WTC11 (cell line): ENCODE results near the gene NCF2. TPM values are rescaled to one million over a fixed set of nuclear protein-coding genes. Genes with fewer than 3 reads are reported as not detected.

Source experiments
- ATAC-seq: fragments of 200-7000 bp; cut with Tn5 transposase; 2 replicates; pipeline ENCODE4 v1.10.0; 2021; ENCODE audit warnings: mild to moderate bottlenecking, moderate library complexity
- CTCF ChIA-PET: fragments of 300-600 bp; sonication (Branson Sonifier 250); formaldehyde crosslinking; loops from one replicate; lab custom pipeline; 2021; ENCODE audit warnings: antibody characterized with exemption; lab: Charles Lee
- POLR2A ChIA-PET: fragments of 350-600 bp; sonication (Branson Sonifier 250); formaldehyde crosslinking; loops from one replicate; lab custom pipeline; 2021; ENCODE audit warnings: antibody characterized with exemption; lab: Charles Lee
- DNase-seq: peaks from one replicate; pipeline ENCODE4 v3.0.0; 2021; ENCODE audit warnings: low spot score
- H3K27ac Mint-ChIP-seq: 2 replicates; pipeline ENCODE4 v1.8.0; 2021; ENCODE audit warnings: mixed read lengths
- H3K27me3 Mint-ChIP-seq: 2 replicates; pipeline ENCODE4 v1.8.0; 2021; ENCODE audit warnings: low read depth, mild to moderate bottlenecking, moderate library complexity, mixed read lengths
- H3K36me3 Mint-ChIP-seq: 2 replicates; pipeline ENCODE4 v1.8.0; 2021; ENCODE audit warnings: mixed read lengths
- H3K4me1 Mint-ChIP-seq: 2 replicates; pipeline ENCODE4 v1.8.0; 2022; ENCODE audit warnings: mixed read lengths
- H3K4me3 Mint-ChIP-seq: 2 replicates; pipeline ENCODE4 v1.8.0; 2021; ENCODE audit warnings: mild to moderate bottlenecking, moderate library complexity, mixed read lengths
- H3K9me3 Mint-ChIP-seq: 2 replicates; pipeline ENCODE4 v1.8.0; 2021; ENCODE audit warnings: mixed read lengths
- CREB1 ChIP-seq: sonication (generic); formaldehyde crosslinking; IDR thresholded peaks from 2 replicates; pipeline ENCODE4 v1.8.0; 2023; ENCODE audit warnings: mild to moderate bottlenecking, missing genetic modification reagents
- ETV6 ChIP-seq: sonication (generic); formaldehyde crosslinking; IDR thresholded peaks from 2 replicates; pipeline ENCODE4 v1.8.1; 2022; ENCODE audit warnings: mild to moderate bottlenecking, missing genetic modification reagents
- GRHL2 ChIP-seq: fragments of 250-450 bp; sonication (Bioruptor Pico); IDR thresholded peaks from 2 replicates; pipeline ENCODE4 v1.8.0; 2022; ENCODE audit warnings: mild to moderate bottlenecking, moderate library complexity; ENCODE audit not compliant: insufficient replicate concordance, severe bottlenecking
- IRF2 ChIP-seq: sonication (generic); formaldehyde crosslinking; IDR thresholded peaks from 2 replicates; pipeline ENCODE4 v1.8.0; 2022; ENCODE audit warnings: low read depth, missing genetic modification reagents, borderline replicate concordance
- JAZF1 ChIP-seq: fragments of 250-450 bp; sonication (Bioruptor Pico); IDR thresholded peaks from 2 replicates; pipeline ENCODE4 v1.9.0; 2021; ENCODE audit warnings: moderate library complexity, mild to moderate bottlenecking, inconsistent platforms
- JUN ChIP-seq: sonication (generic); formaldehyde crosslinking; IDR thresholded peaks from 2 replicates; pipeline ENCODE4 v1.8.0; 2023; ENCODE audit warnings: mild to moderate bottlenecking, missing genetic modification reagents
- KAT7 ChIP-seq: sonication (generic); formaldehyde crosslinking; IDR thresholded peaks from 2 replicates; pipeline ENCODE4 v1.8.1; 2023; ENCODE audit warnings: missing genetic modification reagents, mild to moderate bottlenecking, borderline replicate concordance
- MXD4 ChIP-seq: fragments of 250-450 bp; sonication (Bioruptor Pico); IDR thresholded peaks from 2 replicates; pipeline ENCODE4 v1.8.0; 2021; ENCODE audit warnings: mild to moderate bottlenecking, moderate library complexity, borderline replicate concordance
- NFATC4 ChIP-seq: fragments of 250-450 bp; sonication (Bioruptor Pico); IDR thresholded peaks from 2 replicates; pipeline ENCODE4 v1.9.0; 2021; ENCODE audit warnings: mild to moderate bottlenecking
- NFE2L1 ChIP-seq: sonication (generic); formaldehyde crosslinking; IDR thresholded peaks from 2 replicates; pipeline ENCODE4 v1.8.1; 2023; ENCODE audit warnings: missing genetic modification reagents
- NR1H2 ChIP-seq: sonication (generic); formaldehyde crosslinking; IDR thresholded peaks from 2 replicates; pipeline ENCODE4 v1.9.0; 2021; ENCODE audit warnings: mild to moderate bottlenecking, moderate library complexity, missing genetic modification reagents
- SMAD3 ChIP-seq: sonication (generic); formaldehyde crosslinking; IDR thresholded peaks from 2 replicates; pipeline ENCODE4 v1.8.0; 2022; ENCODE audit warnings: missing genetic modification reagents, mild to moderate bottlenecking, borderline replicate concordance
- SOX15 ChIP-seq: fragments of 250-450 bp; sonication (Bioruptor Pico); IDR thresholded peaks from 2 replicates; pipeline ENCODE4 v1.9.0; 2021; ENCODE audit warnings: mild to moderate bottlenecking
- TP53 ChIP-seq: sonication (generic); formaldehyde crosslinking; IDR thresholded peaks from 2 replicates; pipeline ENCODE4 v1.8.1; 2023; ENCODE audit warnings: mild to moderate bottlenecking, missing genetic modification reagents
- ZNF138 ChIP-seq: sonication (generic); formaldehyde crosslinking; conservative IDR thresholded peaks from 2 replicates; pipeline ENCODE4 v1.8.1; 2022; ENCODE audit warnings: mild to moderate bottlenecking, moderate library complexity, missing genetic modification reagents
- ZNF263 ChIP-seq: sonication (generic); formaldehyde crosslinking; IDR thresholded peaks from 2 replicates; pipeline ENCODE4 v1.8.1; 2022; ENCODE audit warnings: low read depth, mild to moderate bottlenecking, moderate library complexity, missing genetic modification reagents
- ZNF396 ChIP-seq: fragments of 250-450 bp; sonication (Bioruptor Pico); IDR thresholded peaks from 2 replicates; pipeline ENCODE4 v1.8.0; 2021; ENCODE audit warnings: mild to moderate bottlenecking, moderate library complexity, borderline replicate concordance
- ZNF416 ChIP-seq: fragments of 250-450 bp; sonication (Bioruptor Pico); IDR thresholded peaks from 2 replicates; pipeline ENCODE4 v1.9.0; 2021; ENCODE audit warnings: mild to moderate bottlenecking, inconsistent platforms
- total RNA-seq: library from RNA; stranded (reverse); gene quantifications from 3 replicates; pipeline ENCODE4 v1.2.3, GENCODE V29; 2021
- TF ChIP-seq, protein P1 (sequence below): sonication (generic); formaldehyde crosslinking; IDR thresholded peaks from 2 replicates; pipeline ENCODE4 v1.8.0; 2023; ENCODE audit warnings: missing genetic modification reagents, mild to moderate bottlenecking, borderline replicate concordance
- TF ChIP-seq, protein P2 (sequence below): fragments of 200-600 bp; IDR thresholded peaks from 2 replicates; pipeline ENCODE4 v1.8.0; 2022; ENCODE audit warnings: antibody characterized with exemption
- TF ChIP-seq, protein P3 (sequence below): sonication (generic); formaldehyde crosslinking; IDR thresholded peaks from 2 replicates; pipeline ENCODE4 v1.8.0; 2022; ENCODE audit warnings: mild to moderate bottlenecking, missing genetic modification reagents
- TF ChIP-seq, protein P4 (sequence below): sonication (generic); formaldehyde crosslinking; IDR thresholded peaks from 2 replicates; pipeline ENCODE4 v1.8.0; 2022; ENCODE audit warnings: mild to moderate bottlenecking, missing genetic modification reagents

Gene NCF2
- total RNA-seq, 1 experiment from 2014 or later = 0.52 TPM

DNA sequence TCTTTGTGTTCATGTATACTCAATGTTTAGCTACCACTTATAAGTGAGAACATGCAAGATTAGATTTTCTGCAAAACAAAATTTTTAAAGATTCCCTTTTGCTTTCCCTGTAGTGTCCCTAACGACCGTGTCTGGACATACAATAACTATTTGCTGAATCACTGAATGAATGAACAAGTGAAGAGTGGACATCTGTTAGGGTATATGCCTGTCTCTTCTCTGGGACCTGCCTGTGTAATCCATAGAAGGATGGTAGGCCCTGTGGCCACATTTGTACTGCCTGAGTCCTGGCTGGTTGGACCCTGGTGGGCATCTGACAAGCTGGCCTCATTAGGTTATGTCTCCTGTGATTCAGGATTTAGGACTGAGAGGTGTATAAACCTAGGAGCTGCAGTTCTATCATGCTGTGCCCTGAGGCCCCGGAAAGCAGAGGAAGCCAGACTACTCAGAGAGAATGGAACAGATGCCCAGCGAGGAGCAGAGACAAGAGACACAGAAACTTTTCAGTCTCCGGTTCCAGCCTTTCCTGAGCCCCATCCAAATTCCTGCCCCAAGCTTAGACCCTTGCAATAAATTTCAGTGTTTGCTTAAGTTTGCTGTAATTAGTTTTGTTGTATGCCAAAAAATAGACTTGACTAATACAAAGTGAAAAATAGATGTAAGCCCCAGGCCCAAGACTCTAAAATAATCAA, 7.5 kb upstream of the NCF2 start:
- H3K4me3 Mint-ChIP-seq = no peak overlapping the region
- ChIA-PET POLR2A (interaction anchor here (0.5 kb wide), 1 partner anchor 37 kb away, joined by 10 read pairs; no protein-coding TSS in a partner anchor), CTCF (interaction anchor here (0.7 kb wide), 1 partner anchor 31 kb away, joined by 4 read pairs; no protein-coding TSS in a partner anchor)
- no peaks in the 10 kb centered on the region for H3K9me3 Mint-ChIP-seq
- no peak for ATAC-seq
- no peaks in the 10 kb centered on the region for H3K36me3 Mint-ChIP-seq
- no peak overlapping the region for H3K27ac Mint-ChIP-seq
- TF ChIP-seq TP53 (CRISPR knock-in tag) = no peak
- TF ChIP-seq NFATC4 (CRISPR knock-in tag) = no peak
- TF ChIP-seq GRHL2 (CRISPR knock-in tag) = no peak
- TF ChIP-seq ETV6 = no peak
- TF ChIP-seq SOX15 (CRISPR knock-in tag) = no peak
- TF ChIP-seq ZNF396 = no peak
- no peak for TF ChIP-seq JUN (CRISPR knock-in tag)
- no peak for DNase-seq
- H3K4me1 Mint-ChIP-seq = peaks cover 10% of the 10 kb centered on the region
- H3K27me3 Mint-ChIP-seq = no peaks in the 10 kb centered on the region

DNA sequence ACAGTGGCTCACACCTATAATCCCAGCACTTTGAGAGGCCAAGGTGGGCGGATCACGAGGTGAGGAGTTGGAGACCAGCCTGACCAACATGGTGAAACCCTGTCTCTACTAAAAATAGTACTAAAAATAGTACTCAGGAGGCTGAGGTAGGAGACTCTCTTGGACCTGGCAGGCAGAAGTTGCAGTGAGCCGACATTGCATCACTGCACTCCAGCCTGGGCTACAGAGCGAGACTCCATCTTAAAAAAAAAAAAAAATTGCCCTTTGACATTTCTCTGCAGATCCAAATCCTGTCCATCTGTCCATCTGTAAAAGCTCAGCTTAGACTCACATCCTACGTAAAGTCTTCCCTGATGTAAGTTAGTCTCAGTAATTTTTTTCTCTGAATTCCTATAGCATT, 6.2 kb upstream of the NCF2 start:
- CTCF ChIA-PET = no interaction called here
- DNase-seq = no peak
- no peak overlapping the region for H3K4me3 Mint-ChIP-seq
- H3K9me3 Mint-ChIP-seq = no peaks in the 10 kb centered on the region
- H3K36me3 Mint-ChIP-seq = no peaks in the 10 kb centered on the region
- no peak for TF ChIP-seq ZNF416 (CRISPR knock-in tag)
- no peak for TF ChIP-seq CREB1
- no peak for TF ChIP-seq ETV6
- no peak for TF ChIP-seq ZNF263 (CRISPR knock-in tag)
- no peak for TF ChIP-seq KAT7
- TF ChIP-seq MXD4 (CRISPR knock-in tag) = no peak
- TF ChIP-seq, protein P1, sequence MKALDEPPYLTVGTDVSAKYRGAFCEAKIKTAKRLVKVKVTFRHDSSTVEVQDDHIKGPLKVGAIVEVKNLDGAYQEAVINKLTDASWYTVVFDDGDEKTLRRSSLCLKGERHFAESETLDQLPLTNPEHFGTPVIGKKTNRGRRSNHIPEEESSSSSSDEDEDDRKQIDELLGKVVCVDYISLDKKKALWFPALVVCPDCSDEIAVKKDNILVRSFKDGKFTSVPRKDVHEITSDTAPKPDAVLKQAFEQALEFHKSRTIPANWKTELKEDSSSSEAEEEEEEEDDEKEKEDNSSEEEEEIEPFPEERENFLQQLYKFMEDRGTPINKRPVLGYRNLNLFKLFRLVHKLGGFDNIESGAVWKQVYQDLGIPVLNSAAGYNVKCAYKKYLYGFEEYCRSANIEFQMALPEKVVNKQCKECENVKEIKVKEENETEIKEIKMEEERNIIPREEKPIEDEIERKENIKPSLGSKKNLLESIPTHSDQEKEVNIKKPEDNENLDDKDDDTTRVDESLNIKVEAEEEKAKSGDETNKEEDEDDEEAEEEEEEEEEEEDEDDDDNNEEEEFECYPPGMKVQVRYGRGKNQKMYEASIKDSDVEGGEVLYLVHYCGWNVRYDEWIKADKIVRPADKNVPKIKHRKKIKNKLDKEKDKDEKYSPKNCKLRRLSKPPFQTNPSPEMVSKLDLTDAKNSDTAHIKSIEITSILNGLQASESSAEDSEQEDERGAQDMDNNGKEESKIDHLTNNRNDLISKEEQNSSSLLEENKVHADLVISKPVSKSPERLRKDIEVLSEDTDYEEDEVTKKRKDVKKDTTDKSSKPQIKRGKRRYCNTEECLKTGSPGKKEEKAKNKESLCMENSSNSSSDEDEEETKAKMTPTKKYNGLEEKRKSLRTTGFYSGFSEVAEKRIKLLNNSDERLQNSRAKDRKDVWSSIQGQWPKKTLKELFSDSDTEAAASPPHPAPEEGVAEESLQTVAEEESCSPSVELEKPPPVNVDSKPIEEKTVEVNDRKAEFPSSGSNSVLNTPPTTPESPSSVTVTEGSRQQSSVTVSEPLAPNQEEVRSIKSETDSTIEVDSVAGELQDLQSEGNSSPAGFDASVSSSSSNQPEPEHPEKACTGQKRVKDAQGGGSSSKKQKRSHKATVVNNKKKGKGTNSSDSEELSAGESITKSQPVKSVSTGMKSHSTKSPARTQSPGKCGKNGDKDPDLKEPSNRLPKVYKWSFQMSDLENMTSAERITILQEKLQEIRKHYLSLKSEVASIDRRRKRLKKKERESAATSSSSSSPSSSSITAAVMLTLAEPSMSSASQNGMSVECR = no peak
- TF ChIP-seq ZNF138 (CRISPR knock-in tag) = no peak
- TF ChIP-seq, protein P2, sequence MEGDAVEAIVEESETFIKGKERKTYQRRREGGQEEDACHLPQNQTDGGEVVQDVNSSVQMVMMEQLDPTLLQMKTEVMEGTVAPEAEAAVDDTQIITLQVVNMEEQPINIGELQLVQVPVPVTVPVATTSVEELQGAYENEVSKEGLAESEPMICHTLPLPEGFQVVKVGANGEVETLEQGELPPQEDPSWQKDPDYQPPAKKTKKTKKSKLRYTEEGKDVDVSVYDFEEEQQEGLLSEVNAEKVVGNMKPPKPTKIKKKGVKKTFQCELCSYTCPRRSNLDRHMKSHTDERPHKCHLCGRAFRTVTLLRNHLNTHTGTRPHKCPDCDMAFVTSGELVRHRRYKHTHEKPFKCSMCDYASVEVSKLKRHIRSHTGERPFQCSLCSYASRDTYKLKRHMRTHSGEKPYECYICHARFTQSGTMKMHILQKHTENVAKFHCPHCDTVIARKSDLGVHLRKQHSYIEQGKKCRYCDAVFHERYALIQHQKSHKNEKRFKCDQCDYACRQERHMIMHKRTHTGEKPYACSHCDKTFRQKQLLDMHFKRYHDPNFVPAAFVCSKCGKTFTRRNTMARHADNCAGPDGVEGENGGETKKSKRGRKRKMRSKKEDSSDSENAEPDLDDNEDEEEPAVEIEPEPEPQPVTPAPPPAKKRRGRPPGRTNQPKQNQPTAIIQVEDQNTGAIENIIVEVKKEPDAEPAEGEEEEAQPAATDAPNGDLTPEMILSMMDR = no peak
- TF ChIP-seq, protein P3, sequence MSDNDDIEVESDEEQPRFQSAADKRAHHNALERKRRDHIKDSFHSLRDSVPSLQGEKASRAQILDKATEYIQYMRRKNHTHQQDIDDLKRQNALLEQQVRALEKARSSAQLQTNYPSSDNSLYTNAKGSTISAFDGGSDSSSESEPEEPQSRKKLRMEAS (CRISPR knock-in tag) = no peak
- TF ChIP-seq IRF2 (CRISPR knock-in tag) = no peak
- no peak for TF ChIP-seq JAZF1 (CRISPR knock-in tag)
- TF ChIP-seq, protein P4, sequence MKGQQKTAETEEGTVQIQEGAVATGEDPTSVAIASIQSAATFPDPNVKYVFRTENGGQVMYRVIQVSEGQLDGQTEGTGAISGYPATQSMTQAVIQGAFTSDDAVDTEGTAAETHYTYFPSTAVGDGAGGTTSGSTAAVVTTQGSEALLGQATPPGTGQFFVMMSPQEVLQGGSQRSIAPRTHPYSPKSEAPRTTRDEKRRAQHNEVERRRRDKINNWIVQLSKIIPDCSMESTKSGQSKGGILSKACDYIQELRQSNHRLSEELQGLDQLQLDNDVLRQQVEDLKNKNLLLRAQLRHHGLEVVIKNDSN (CRISPR knock-in tag) = no peak
- no peak for TF ChIP-seq SMAD3
- TF ChIP-seq NR1H2 (CRISPR knock-in tag) = no peak
- no peak for TF ChIP-seq TP53 (CRISPR knock-in tag)
- TF ChIP-seq NFE2L1 = no peak
- TF ChIP-seq, all 79 proteins: peak for 0
- Mint-ChIP-seq H3K27ac (no peak overlapping the region), H3K4me1 (peaks cover 13% of the 10 kb centered on the region), H3K27me3 (no peaks in the 10 kb centered on the region)
- ATAC-seq = no peak
- POLR2A ChIA-PET = no interaction called here
